Measurements from ENCODE around the gene VDR.
"Not testable (repeated sequence)": the region's sequence is repeated elsewhere in the genome, so short reads cannot be mapped to it uniquely, and the experiment has no call there.

Gene VDR

GRCh38 chr12:47816403-47817271, 88.2 kb downstream of the VDR start:
- H3K4me3 ChIP-seq (ENCODE audit: low read depth, low read length) = peak overlapping the region; percentile 87

GRCh38 chr12:47815447-47815846, 89.3 kb downstream of the VDR start:
- H3K4me3 ChIP-seq (ENCODE audit: low read depth, low read length) = not testable (repeated sequence)

More at GRCh38 chr12:47816403-47817271, 88.2 kb downstream of the VDR start:
- TF ChIP-seq CTCF (IDR thresholded peaks at IDR 0.05; ENCODE audit: low read depth, low read length) = no peak

GRCh38 chr12:47814539-47815170, 90.1 kb downstream of the VDR start:
- TF ChIP-seq CTCF (IDR thresholded peaks at IDR 0.05; ENCODE audit: low read depth, low read length) = no peak
- H3K4me3 ChIP-seq (ENCODE audit: low read depth, low read length) = no peak overlapping the region

GRCh38 chr12:47813511-47814196, 91.1 kb downstream of the VDR start:
- no peak for TF ChIP-seq CTCF (IDR thresholded peaks at IDR 0.05; ENCODE audit: low read depth, low read length)
- peak overlapping the region; percentile 52 for H3K4me3 ChIP-seq (ENCODE audit: low read depth, low read length)

- H3K4me3 ChIP-seq (ENCODE audit: low read depth, low read length) = peak overlapping the region; percentile 52
- no peak for TF ChIP-seq CTCF (IDR thresholded peaks at IDR 0.05; ENCODE audit: low read depth, low read length)
These were observed 91.8 kb downstream of the VDR start for GRCh38 chr12:47812797-47813510.

- H3K4me3 ChIP-seq (ENCODE audit: low read depth, low read length) = peak overlapping the region; percentile 24
- TF ChIP-seq CTCF (IDR thresholded peaks at IDR 0.05; ENCODE audit: low read depth, low read length) = no peak
These were observed 93.0 kb downstream of the VDR start for GRCh38 chr12:47811581-47812484.

- TF ChIP-seq CTCF (IDR thresholded peaks at IDR 0.05; ENCODE audit: low read depth, low read length) = no peak
These were observed 93.8 kb downstream of the VDR start for GRCh38 chr12:47811072-47811396.

GRCh38 chr12:47809518-47809917, 95.3 kb downstream of the VDR start:
- not testable (repeated sequence) for H3K4me3 ChIP-seq (ENCODE audit: low read depth, low read length)

More at GRCh38 chr12:47811072-47811396, 93.8 kb downstream of the VDR start:
- H3K4me3 ChIP-seq (ENCODE audit: low read depth, low read length) = no peak overlapping the region

Data from WI38 (cell line).